GM21576 (cell line): ENCODE data around the gene ORMDL3.
"Not testable (repeated sequence)": the region's sequence is repeated elsewhere in the genome, so short reads cannot be mapped to it uniquely, and the experiment has no call there.

Experiments
- ATAC-seq: cut with Tn5 transposase; IDR thresholded peaks from one replicate; pipeline ENCODE4 v1.9.1; 2021; ENCODE audit warnings: mild to moderate bottlenecking, moderate library complexity; ENCODE audit not compliant: unreplicated experiment

ORMDL3 gene

DNA sequence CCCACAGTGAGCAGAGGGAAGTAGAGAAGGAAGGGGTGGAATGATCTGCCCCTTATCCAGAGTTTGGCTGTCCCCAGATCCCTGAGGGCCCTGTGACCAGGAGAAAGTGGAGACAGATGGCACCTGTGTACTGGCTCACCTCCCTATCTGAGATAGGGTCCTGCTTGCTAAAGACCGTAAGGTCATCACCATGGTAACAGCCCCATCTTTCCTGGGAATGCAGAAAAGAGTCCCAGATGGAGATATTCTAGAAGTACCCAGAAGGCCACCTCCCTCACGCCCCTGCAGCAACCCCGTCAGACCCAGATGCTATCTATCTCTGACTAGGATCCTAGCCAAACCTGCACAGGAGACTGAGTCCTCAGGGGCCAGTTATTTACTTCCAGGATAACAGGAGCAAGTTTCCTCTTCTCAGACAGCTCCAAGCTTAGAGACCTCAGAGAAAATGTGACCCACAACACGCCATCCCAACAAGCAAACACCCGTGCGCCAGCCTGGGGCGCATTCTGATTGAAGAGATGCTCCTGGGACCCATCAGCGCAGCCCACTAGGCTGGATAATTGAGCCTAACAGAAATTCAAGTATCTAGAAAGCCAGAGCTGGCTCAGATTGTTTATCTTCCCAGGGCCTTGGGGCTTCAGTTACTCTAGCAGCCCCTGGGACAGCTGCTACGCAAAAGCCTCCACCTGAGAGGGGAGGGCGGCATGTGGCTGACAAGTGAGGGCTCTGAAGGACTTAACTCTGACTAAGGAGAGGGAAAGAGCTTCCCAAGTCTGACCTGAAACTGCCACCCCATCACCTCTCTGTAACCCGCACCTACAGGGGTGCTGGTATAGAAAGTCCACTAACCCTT lies 1.9 kb downstream of the ORMDL3 start:
- ATAC-seq: no peak

- no peak for ATAC-seq
These were observed 2.7 kb downstream of the ORMDL3 start for GRCh38 chr17:39924691-39925055.

- no peak for ATAC-seq
These were observed 3.3 kb downstream of the ORMDL3 start for GRCh38 chr17:39923836-39924690.

DNA sequence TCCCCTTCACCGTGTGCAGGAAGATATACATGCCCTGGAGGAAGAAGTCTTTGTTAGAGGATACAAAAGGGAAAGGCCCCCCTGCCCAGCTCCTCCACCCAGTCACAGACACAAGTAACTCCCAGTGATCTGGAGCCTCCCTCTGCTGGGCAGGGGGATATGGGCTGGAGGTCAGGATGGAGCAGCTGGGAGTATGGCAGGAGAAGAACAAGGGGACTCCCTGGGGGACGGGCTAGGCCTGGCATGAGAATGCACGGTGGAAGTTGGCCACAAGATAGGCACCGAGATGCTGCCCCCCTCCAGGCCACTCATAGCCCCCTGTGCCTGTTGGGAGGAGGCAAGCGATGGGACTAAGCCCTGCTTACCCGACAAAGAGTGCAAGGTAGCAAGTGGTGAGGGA lies 4.2 kb downstream of the ORMDL3 start:
- no peak for ATAC-seq

GRCh38 chr17:39922006-39922405 lies 5.4 kb downstream of the ORMDL3 start:
- ATAC-seq: no peak

GRCh38 chr17:39921323-39921722 lies 6.1 kb downstream of the ORMDL3 start:
- ATAC-seq: no peak

DNA sequence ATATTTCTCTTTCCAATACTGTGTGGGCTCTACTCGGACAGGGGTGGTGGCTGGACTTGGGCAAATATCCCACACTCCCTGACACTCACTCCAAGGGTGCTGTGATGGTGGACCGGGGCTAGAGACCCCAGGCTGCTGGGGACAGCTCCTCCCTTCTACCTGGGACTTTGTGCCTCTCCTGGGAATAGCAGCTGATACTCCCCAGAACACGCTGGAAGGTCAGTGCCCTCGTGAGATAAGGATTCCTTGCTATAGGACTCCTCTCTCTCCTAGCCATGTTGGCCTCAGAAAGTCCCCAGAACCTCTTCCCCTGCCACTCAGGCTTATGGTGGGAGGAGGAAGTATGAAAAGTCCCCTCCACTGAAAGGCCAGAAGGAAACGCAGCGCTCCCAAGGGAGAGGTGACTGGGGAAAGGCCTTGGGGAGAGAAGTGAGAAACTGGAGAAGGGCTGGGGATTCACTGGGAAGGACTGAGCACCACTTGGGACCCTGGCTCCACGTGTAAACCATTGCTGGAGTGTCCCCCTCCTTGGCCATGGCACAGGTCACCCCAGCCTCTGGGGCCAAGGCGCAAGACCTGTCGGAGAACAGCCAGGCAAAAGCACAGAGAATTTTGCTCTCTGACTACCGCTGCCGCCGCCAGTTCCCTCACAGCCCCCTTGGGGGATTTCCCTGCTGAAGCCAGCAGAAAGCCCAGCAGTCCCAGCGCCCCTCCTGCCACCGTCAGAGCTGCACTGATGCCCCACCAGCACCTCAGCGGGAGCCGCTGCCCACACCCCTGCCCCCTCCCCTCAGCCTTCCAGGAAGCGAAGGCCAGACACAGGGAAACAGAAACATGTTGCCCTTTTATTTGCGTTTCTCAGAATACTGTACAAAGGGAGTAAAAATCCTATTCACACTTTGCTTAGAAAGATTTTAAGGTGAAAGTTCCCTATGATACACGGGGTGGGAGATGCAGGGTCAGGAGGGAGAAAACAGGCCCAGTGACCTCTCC lies 6.9 kb downstream of the ORMDL3 start:
- no peak for ATAC-seq

DNA sequence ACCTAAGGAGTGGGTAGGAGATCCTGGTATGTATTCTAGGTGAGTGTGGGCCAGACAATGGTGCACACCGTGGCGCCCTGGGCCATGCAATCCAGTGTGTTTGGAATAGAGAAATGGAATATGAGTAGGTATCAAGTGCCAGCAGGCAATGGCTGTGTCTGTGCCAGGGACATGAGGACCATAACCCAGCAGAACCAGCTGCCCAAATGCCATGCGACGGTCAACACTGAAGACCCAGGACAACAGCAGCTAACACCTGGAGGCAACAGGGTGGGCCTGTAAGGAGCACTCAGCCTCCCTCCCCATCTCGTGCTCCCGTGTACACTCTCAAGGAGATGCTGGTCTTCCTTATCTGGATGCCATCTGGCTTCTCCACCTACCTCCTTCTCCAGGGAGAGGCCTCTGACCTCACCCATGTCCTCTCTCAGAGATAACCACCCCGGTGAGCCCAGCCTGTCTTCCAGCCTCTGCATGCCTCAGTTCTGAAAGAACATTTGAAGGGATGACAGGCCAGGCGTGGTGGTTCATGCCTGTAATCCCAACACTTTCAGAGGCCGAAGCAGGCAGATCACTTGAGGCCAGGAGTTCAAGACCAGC lies 8.2 kb downstream of the ORMDL3 start:
- no peak for ATAC-seq

- ATAC-seq: no peak
These were observed 10.5 kb downstream of the ORMDL3 start for GRCh38 chr17:39916918-39917317.

DNA sequence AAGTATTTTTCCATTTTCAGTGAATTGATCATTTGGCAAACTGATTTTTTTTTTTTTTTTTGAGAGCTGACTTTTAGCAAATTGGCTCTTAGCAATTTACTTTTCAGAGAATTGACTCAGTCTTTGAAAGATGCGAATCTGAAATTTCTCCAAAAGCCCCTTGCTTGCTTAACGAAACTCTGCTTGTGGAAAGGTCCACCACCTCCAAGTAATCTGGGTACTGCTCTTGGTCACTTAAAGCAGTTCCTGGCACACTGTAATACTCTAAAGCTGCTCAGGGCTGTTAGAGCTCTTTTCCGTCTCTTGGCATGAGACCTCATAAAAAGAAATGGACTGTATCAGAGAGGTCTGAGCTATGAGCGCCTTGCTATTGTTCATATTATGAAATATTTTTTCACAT lies 11.8 kb downstream of the ORMDL3 start:
- no peak for ATAC-seq

DNA sequence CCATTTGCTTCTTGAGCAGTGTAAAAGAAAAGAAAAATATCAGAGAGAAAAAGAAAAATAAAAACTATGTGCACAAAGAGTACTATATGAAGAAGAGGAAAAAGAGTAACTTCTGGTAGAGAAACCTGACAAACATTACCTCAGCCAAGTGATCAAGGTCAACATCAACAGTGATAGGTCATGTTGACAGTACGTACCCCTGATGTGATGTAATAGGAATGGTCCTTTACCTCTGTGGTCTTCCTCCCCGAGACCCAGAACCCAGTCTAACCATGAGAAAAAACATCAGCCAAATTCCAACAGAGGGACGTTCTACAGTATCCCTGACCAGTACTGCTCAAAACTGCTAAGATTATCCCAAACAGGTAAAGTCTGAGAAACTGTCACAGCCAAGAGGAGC lies 13.4 kb downstream of the ORMDL3 start:
- no peak for ATAC-seq

GRCh38 chr17:39908789-39909352 lies 18.5 kb downstream of the ORMDL3 start:
- no peak for ATAC-seq

DNA sequence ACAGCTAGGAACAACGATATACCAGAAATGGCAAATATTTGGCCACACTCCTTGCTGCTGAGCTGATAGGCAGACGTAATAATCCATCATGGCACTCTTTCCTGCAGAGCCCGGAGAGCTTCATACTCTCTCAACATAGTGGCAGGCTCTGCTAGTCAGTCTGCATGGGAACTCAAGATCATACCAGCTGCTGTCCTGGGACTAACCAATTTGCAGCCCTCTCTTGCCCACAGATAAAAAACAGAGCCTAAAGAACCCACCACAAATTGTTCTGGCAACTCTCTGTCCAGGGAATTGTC lies 22.5 kb downstream of the ORMDL3 start:
- no peak for ATAC-seq

DNA sequence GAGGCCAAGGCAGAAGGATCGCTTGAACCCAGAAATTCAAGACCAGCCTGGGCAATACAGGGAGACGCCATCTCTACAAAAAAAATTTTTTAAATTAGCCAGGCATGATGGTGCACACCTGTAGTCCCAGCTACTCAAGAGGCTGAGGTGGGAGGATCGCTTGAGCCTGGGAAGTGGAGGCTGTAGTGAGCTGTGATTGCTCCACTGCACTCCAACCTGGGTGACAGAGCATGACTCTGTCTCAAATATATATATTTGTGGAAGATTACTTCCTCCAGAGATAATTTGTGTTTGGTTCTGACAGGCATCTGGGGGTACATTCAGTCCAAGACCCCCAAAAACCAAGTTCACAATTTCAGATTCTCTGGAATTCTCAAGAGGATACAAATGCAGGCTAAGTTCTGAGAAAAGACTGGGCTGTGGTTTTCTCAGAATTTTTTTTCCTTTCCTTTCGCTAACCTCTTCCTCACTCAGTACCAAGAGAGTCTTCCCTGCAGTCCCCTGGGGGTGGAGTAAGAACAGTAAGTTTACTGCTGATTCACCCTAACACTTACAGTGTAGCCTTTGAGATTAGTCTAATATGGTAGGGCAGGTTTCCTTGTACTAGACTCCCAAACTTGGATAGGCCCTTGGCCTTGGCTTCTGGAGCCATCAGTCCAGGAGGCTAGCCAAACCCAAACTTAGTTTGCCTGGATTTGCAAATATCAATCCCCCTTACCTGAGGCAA lies 24.1 kb downstream of the ORMDL3 start:
- no peak for ATAC-seq

DNA sequence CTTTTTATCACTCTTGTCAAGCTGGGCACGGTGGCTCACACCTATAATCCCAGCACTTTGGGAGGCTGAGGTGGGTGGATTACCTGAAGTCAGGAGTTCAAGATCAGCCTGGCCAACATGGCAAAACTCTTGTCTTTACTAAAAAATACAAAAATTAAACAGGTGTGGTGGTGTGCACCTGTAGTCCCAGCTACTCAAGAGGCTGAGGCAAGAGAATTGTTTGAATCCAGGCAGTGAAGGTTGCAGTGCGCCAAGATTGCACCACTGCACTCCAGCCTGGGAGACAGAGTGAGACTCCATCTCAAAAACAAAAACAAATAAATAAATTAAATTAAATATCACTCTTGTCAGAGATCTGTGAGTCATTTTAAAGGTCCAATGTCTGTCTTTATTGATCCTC lies 25.4 kb downstream of the ORMDL3 start:
- ATAC-seq: not testable (repeated sequence)

- no peak for ATAC-seq
These were observed 28.2 kb downstream of the ORMDL3 start for GRCh38 chr17:39899215-39899614.

DNA sequence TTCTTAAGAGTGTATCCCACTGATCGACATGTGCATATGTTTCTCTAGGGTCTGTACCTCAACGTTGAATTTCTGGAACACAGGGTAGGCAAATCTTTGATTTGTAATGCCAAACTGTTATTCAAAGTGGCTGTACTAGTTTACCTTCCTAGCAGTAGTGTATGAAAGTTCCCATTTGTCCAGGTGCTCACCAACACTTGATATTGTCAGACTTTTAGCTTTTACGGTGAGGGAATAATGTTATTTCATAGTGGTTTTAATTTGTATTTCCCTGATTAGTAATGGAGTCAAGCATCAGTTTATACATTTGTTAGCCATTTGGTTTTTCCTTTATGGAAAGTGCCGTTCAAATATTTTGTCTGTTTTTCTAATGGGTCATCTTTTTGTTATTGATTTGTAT lies 29.3 kb downstream of the ORMDL3 start:
- ATAC-seq: no peak

DNA sequence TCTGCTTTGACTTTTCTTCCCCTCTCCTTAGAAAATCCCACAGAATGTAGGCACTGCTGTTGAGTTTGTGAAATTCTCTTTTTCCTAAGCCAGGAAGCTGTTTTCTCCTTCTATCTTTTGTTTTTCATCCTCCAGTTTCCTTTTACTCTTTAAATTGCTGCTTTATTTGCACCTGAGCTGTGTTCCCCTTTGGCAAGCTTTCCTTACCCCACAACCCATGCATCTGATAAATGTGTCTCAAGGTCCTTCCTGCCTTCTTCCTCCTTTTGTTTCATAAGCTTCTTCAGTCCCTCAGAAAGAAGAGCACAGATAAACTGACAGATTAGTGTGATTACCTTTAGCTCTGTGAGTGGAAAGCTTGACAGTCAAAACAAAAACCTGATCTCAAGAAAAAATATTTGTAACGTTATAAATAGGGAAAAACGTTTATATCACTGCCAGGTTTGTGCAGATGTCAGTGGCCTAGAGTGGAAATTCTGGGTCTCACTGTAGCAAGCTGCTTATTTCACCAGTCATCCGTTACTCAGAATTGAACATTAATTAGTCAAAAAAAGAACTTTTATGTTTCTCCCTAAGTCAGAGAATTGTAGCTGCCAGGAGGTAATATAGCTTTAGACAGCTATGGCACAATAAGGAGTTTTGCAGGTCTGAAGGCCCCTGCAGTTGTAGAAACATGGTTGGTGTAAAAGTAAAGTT lies 32.6 kb downstream of the ORMDL3 start:
- no peak for ATAC-seq

DNA sequence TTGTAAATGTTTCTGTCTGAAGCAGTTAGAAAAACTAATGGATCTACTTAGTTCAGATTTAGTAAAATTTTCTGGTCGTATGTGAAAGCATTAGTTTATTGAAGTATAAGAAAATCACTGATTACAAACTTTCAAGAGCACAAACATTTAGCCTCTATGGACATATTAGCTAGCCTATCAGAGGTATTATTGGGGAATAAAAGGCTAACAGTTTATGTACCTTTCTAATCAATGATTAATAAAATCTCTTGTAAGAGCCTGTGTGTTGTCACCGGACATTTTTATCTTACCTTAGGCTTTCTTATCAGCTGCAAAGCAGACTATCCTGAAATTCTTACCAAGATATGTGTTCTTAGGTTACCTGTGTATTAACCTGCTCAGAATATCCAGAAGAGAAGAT lies 38.2 kb downstream of the ORMDL3 start:
- ATAC-seq: no peak
